IPS-18c (cell line): ENCODE data around the gene CAMKV.
"Not testable (repeated sequence)": the region's sequence is repeated elsewhere in the genome, so short reads cannot be mapped to it uniquely, and the experiment has no call there.

ENCODE experiments used
- H3K4me3 ChIP-seq: 2 replicates; pipeline ENCODE4 v1.7.0; 2013; ENCODE audit warnings: low read depth, mild to moderate bottlenecking, low read length, moderate library complexity; ENCODE audit not compliant: insufficient read depth
- H3K9me3 ChIP-seq: one replicate; pipeline ENCODE4 v1.6.1; 2013; ENCODE audit warnings: mild to moderate bottlenecking, low read length, moderate library complexity; ENCODE audit not compliant: control insufficient read depth, insufficient read depth

Gene CAMKV, protein sequence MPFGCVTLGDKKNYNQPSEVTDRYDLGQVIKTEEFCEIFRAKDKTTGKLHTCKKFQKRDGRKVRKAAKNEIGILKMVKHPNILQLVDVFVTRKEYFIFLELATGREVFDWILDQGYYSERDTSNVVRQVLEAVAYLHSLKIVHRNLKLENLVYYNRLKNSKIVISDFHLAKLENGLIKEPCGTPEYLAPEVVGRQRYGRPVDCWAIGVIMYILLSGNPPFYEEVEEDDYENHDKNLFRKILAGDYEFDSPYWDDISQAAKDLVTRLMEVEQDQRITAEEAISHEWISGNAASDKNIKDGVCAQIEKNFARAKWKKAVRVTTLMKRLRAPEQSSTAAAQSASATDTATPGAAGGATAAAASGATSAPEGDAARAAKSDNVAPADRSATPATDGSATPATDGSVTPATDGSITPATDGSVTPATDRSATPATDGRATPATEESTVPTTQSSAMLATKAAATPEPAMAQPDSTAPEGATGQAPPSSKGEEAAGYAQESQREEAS

DNA sequence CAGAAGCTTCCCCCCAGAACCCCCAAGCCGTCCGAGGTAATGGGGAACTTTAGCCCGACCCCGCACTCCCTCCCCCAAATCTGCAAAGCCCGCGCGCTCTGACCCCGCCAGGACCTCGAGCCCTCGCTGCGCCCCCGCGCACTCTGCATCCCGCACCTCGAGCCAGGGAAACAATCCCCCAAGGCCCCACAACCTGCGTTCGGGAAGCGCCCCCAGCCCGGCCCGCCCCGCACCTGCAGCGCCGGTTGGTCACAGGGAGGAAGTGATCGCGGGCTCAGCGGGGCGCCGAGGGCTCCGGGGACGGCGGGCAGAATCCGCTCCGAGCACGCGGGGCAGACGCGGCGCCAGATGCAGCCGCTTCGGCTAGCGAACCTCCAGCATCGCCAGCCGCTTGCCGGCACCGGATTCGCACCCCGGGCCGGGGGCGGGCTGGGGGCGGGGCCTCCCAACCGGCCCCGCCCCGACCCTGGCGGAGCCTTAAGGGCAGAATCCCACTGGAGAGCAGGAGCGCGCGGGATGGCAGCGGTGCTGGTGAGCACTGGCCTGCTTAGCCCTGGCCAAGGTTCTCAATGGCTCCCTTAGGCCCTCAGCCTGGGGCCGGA is at the start of gene CAMKV:
TSS of gene CAMKV (minus strand) at position 382 of the 602 bp plus-strand sequence. CDS start 7,518 bp downstream, outside the sequence.
- Histone ChIP-seq H3K9me3 (no peaks in the 10 kb centered on the region), H3K4me3 (peak within 1 kb of the TSS; percentile 74)

DNA sequence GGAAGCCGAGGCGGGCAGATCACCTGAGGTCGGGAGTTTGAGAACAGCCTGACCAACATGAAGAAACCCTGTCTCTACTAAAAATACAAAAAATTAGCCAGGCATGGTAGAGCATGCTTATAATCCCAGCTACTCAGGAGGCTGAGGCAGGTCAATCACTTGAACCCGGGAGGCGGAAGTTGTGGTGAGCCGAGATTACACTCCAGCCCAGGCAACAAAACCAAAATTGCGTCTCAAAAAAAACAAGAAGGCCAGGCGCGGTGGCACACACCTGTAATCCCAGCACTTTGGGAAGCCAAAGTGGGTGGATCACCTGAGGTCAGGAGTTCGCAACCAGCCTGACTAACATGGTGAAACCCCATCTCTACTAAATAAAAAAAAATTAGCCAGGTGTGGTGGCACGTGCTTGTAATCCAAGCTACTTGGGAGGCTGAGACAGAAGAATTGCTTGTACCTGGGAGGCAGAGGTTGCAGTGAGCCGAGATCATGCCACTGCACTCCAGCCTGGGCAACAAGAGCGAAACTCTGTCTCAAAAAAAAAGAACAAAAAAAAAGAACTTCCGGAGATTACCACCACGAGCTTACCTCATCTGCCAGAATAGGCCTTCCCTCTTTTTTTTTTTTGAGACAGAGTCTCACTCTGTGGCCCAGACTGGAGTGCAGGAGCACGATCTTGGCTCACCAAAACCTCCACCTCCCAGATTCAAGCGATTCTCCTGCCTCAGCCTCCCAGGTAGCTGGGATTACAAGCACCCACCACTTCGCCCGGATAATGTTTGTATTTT is 48.3 kb upstream of the CAMKV start:
- not testable (repeated sequence) for H3K4me3 ChIP-seq, H3K9me3 ChIP-seq

DNA sequence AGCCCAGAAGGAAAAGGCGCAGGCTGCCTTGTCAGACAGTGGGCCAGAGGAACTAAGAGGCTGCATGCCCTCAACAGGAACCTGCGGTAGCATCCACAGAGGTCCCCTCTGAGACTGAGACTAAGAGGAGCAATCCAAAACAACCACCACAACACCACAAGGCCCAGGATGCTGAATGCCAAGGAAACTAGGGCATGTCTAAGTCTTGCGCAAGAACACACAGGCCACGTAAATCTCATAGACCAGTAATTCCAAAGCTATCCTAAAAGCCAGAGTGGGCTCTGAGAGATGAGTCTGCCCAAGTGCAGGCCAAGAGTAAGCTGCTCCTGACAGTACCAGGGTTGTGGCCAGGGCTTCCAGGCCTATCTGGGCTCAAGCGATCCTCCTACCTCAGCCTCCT is 47.0 kb upstream of the CAMKV start:
- Histone ChIP-seq H3K9me3 (no peaks in the 10 kb centered on the region), H3K4me3 (no peak overlapping the region)

DNA sequence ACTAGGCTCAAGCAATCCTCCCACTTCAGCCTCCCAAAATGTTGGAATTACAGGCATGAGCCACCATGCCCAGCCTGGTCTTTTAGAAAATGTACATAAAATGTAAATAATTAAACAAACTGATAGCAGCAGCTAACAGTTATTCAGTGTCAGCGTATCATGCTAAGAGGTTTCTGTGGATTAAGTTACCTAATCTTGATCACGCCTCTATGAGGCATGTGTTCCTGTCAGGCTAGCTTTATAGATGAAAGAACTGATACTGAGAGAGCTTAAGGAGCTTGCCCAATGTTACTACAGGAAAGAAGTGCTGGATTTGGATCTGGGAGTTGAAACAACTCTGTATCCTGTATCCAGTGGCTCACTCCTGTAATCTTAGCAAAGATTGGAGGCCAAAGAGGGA is 45.2 kb upstream of the CAMKV start:
- no peak overlapping the region for H3K4me3 ChIP-seq
- no peaks in the 10 kb centered on the region for H3K9me3 ChIP-seq

DNA sequence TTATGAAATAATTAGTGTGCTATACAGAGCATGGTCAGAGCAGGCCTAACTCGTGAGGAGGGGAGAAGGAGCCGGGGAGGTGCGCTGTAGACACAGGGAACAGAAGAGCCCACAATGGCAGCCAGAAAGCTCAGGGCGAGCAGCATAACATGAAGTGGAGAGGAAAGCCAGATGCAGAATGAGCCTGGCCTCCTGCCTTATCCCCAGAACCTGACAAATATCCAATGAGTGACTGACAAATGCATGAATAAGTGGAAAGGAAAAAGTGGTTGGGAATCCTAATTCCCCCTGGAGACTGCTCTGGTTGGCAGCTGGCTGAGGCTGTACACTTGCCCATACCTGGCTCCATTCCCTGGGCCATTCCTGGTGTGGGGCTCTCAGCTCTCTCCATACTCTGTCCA is 43.2 kb upstream of the CAMKV start:
- Histone ChIP-seq H3K9me3 (no peaks in the 10 kb centered on the region), H3K4me3 (no peak overlapping the region)

- Histone ChIP-seq H3K9me3 (no peaks in the 10 kb centered on the region), H3K4me3 (no peak overlapping the region)
Measured at GRCh38 chr3:49911611-49912010, 41.9 kb upstream of the CAMKV start.

GRCh38 chr3:49911124-49911420 is 41.4 kb upstream of the CAMKV start:
- Histone ChIP-seq H3K9me3 (no peaks in the 10 kb centered on the region), H3K4me3 (0 out of 2 replicates have a peak overlapping the region, but pooled peaks have one; percentile 20)

DNA sequence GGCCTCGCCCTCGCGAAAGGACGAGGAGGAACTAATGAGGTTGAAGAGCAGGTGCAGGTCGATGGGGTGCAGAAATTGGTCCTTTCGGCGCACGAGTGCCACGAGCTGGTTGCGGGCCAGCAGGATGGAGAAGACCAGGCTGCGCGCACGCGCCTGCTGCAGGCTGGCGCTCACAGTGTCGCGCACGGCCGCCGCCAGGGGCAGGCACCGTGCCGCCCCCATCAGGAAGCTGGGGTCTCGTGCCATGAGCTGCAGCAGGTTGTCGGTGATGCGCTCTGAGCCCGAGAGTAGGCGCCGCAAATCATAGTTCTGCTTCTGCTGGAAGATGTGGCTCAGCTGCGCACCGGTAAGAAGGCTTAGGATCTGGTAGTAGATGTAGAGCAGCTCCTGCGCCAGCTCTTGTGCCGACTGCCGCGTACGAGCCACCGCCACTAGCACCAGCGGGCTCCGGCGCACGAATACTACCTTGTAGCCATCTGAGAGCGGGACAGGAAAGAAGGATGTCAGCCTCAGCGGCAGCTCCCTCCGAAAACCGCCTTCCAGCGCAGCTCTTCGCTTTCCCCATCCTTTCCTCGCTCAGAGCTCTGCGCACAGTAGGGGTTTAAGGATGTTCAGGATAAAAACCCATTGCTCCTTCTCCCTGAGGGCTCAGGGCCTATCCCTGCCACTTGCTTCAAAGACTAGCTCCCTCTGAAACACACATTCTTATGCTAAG is 40.9 kb upstream of the CAMKV start:
- no peaks in the 10 kb centered on the region for H3K9me3 ChIP-seq

DNA sequence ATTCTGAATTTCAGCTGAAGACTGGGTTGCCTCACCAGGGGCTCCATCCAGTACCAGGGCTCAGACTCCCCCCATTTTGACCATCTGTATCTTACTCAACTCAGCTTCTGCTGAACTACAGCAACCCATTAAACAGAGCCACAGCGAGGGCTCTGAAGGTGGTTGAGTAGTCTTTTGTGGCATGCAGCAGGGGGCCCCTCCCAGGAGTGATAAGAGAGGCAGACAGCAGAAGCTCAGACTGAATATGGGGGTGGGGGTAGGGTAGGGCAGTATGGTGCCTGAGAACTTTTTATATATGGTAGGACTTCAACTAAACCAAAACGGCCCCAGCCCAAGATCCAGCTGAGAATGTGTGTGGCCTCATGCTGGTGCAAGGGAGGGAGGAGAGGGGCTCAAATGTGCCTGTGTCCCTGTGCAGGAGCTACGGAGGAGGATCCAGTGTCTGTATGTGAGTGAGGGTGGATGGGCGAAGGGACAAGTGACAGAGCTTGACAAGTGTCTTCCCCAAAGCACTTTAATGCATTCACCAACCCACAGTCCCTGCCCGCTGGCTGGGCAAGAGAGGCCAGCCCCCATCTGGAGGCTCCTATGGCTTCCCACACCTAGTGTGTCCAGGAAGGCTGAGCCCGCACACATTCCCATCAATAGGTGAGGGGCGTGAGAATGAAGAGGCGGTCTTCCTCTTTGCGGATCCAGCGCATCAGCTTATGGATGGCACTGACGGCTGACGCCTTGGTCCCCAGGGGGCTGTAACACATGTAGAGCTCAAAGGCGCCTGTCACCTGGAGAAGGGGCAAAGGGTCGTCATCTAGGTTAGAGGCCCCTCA is 38.9 kb upstream of the CAMKV start:
- Histone ChIP-seq H3K9me3 (no peaks in the 10 kb centered on the region), H3K4me3 (no peak overlapping the region)

More for the DNA sequence above, 40.9 kb upstream of the CAMKV start:
- peak overlapping the region; percentile 22 for H3K4me3 ChIP-seq

DNA sequence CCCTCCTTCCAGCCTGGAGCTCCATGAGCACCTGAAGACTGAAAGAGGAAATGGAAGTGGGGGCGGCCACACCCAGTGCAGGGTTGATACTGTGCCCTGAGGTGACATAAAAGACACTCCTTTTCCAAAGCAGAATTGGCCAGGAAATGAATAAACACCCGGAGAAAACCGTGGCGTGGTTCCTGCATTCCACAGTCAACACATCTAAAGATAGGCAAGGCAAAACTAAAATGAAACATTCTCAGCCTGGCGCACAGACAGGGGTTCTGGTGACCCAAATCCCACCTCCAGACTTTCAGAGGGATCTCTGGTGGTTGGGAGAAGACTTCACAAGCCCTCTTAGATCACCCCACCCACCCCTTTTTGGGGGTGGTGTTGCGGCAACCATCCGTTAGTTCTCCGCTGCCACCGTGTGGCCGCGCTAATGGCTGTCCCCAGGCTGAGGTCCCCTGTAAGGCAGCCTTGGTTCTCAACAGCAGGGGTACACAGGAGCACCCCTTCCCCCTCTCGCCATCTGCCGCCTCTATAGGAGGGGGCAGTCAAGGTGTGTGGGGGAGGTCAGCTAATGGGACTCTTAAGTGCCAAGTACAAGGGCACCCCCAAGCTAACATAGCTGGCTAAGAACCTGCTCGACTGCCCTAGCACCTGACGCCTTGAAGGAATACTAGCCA is 36.5 kb upstream of the CAMKV start:
- H3K4me3 ChIP-seq: no peak overlapping the region
- H3K9me3 ChIP-seq: no peaks in the 10 kb centered on the region

- H3K9me3 ChIP-seq: not testable (repeated sequence)
Measured at GRCh38 chr3:49904448-49904847, 34.7 kb upstream of the CAMKV start.

DNA sequence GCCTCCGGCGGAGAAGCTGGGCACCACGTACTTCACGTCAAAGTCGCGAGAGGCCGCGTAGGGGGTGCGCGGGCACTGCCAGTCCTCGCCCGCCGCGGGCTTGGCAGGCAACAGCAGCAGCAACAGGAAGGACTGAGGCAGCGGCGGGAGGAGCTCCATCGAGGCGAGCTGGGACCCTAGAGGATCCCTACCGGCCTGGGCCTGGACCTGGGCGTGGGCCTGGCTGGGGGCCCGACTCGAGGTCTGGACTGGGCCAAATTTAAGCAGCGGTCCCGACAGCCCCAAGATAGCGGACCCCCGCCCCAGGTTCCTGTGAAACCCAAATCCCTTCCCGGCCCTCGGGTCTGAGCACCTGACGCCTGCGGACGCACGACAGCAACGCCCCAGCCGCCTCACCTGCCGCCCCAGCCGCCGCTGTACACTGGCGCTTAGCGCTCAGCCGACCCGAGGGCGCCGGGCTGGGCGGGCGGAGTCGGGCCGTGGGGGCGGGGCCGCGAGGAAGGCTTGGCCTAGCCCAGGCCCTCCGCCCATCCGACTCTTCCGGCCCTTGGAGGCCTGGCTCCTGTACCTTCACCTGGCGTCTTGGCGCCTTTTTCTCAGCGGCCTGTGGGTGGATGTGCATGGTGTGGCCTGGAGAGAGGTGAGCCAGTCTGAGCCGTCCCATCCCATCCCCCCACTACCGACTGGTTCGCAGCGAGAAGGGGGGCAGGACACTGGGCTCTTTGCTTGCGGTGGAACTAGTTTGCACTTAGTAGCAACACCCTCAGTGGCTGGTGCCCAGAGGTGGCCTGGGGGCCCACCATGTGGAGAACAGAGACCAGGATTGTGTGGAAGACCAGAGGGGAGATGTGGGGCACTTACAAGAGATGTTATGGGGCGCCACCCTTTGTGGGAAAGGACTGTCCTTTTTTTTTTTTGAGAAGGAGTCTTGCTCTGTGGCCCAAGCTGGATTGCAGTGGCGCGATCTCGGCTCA is 34.0 kb upstream of the CAMKV start, which contains the start of gene MST1R:
TSS of gene MST1R (minus strand) at position 423 of the 974 bp plus-strand sequence. CDS start at position 159, 264 bp downstream.
- H3K4me3 ChIP-seq: peak within 1 kb of the TSS; percentile 34; the same call in 1 of the 2 replicates

More at GRCh38 chr3:49904448-49904847, 34.7 kb upstream of the CAMKV start:
- H3K4me3 ChIP-seq: not testable (repeated sequence)

DNA sequence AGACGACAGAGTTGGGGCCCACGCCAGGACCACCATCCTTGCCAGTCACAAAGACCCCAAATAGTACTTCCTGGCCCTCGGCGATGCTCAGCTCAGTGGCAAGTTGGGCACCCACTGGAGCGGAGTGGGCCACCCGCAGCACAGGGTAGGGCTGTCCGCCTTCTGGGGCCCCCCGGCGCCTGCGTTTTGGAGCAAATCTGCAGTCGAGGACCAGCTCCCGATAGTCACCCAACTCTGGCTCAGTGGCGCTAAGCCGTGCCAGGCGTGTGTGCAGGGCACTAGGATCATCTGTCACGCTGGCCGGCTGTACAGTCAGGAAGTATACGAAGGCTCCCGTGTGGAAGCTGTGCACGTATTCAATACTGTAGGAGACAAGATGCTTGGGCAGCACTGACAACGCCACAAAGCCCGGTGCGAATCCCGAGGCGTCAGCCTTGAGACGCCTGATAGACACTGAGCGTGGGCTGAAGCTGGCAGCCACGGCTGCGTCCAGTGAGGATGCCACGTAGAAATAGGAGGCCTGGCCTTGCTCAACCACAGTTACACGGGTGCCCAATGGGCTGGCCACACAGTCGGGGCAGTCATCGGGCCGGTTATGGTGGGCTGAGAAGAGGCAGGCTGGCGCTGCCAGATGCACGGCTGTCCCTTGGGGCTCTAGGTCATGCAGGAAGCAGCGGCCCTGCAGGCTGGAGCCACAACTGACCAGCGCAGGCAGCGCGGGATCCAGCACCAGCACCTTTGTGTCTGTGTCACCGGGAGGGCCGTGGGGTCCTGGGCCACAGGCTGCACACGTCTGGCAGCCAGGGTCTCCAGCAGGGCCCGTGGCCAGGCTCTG is 33.0 kb upstream of the CAMKV start:
- Histone ChIP-seq H3K9me3 (no peaks in the 10 kb centered on the region), H3K4me3 (no peak overlapping the region)

More for the DNA sequence above, 34.0 kb upstream of the CAMKV start, which contains the start of gene MST1R:
- H3K9me3 ChIP-seq: no peaks in the 10 kb centered on the region
